Esophagus squamous epithelium (tissue), 5 donors: ENCODE measurements around the gene PAX6. TPM values are rescaled to one million over a fixed set of nuclear protein-coding genes. Genes with fewer than 3 reads are reported as not detected.

ENCODE experiments used
- DNase-seq: peaks from one replicate; lab custom pipeline; 2025; lab: John Stamatoyannopoulos, UW
- H3K27ac ChIP-seq, 4 donors: fragments of 200-600 bp; sonication (generic); one replicate each; pipeline ENCODE4 v1.5.1; 2016 to 2019; ENCODE audit warnings: mild to moderate bottlenecking in 1 of 4
- H3K27me3 ChIP-seq, 4 donors: fragments of 200-600 bp; sonication (generic); 1 replicate in 3 of 4; 2 replicates in 1 of 4; pipeline versions ENCODE4 v1.5.1 to v1.6.0; 2017 to 2021; ENCODE audit warnings: antibody characterized with exemption in 1 of 4
- H3K36me3 ChIP-seq, 3 donors: fragments of 200-600 bp; sonication (generic); one replicate each; pipeline ENCODE4 v1.5.1; 2016 to 2019
- H3K4me1 ChIP-seq, 3 donors: fragments of 200-600 bp; sonication (generic); one replicate each; pipeline ENCODE4 v1.5.1; 2017 to 2019
- H3K4me3 ChIP-seq, 4 donors: fragments of 200-600 bp; sonication (generic); 1 replicate in 3 of 4; 2 replicates in 1 of 4; pipeline ENCODE4 v1.5.1; 2016 to 2019; ENCODE audit warnings: mild to moderate bottlenecking in 2 of 4, moderate library complexity in 1 of 4
- H3K9me3 ChIP-seq, 3 donors: fragments of 200-600 bp; sonication (generic); one replicate each; pipeline ENCODE4 v1.5.1; 2016 to 2019
- CTCF ChIP-seq, 6 experiments: fragments of 450-650 bp in 4 of 6; fragments of 200-600 bp in 2 of 6; sonication (generic) in 2 of 6; IDR thresholded peaks; one replicate each; pipeline ENCODE4 v1.5.1; 2016 to 2019; ENCODE audit warnings: antibody characterized with exemption in 6 of 6, mild to moderate bottlenecking in 4 of 6, moderate library complexity in 4 of 6
- POLR2A ChIP-seq, 4 donors: fragments of 450-650 bp; IDR thresholded peaks; one replicate each; pipeline ENCODE4 v1.6.1; 2017; ENCODE audit warnings: antibody characterized with exemption in 4 of 4, mild to moderate bottlenecking in 4 of 4, moderate library complexity in 3 of 4
- WGBS, 2 donors: methylation state at CpG; one replicate each; pipeline ENCODE4 v1.1.5; 2018; 5-methylcytosine and 5-hydroxymethylcytosine counted together
- intact Hi-C: fragments of 100-400 bp; cut with DNase I; formaldehyde crosslinking; loops from one replicate; pipeline ENCODE4 v1.15.0; 2022
- total RNA-seq, 4 donors: library from RNA; depleted of rRNA; stranded (reverse); fragments of >200 nt; gene quantifications; one replicate each; pipeline ENCODE4 v1.1.0, GENCODE V29; 2016
- donor health status: DM: yes; HTN: yes; CAD: no.

PAX6 gene
- total RNA-seq, 4 donors from 2014 or later, result 0.38 TPM; not detected in 3

DNA sequence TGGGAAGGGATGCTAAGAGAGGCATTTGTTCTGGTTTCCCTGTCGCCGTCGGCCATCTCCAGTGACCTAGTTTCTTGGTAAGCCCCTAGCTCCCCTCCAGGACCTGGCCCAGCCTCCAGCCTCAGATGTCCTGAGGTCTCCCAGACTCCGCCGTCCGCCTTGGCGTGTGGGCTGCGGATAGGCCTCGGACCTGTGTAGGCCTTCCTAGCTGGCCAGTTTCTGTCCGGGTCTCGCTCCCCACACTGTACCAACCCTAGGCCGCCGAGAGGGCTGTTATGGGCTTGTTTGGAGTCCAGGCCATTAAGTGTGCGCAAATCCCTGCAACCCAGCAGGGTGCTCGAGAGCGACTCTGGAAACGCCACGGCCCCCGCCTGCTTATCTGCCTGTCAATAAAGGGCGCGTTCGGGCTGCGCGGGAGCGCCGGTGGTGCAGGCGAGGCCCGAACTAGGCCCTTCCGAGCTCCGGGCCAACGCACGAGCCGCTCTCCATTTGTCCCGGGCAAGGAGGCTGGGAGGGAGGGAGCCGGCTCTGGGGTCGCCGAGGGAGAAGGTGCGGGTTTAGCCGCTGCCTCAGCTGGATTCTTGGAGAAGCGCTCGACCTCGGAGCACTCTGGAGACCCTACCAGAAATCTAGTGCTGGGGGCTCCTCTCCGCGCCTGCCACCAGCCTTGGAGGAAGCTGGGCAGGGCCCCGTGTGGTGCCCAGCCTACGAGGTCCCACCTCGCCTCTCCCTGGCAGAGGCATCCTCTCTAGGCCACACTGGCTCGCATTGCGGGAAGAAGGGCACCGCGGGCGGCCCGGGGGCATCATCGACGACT is 8.7 kb upstream of the PAX6 start:
- no peak overlapping the region for H3K27ac ChIP-seq
- no peak for TF ChIP-seq POLR2A (IDR thresholded peaks at IDR 0.05)
- TF ChIP-seq CTCF (IDR thresholded peaks at IDR 0.05), result no peak
- no peak overlapping the region for H3K4me3 ChIP-seq
- H3K36me3 ChIP-seq, result no peaks in the 10 kb centered on the region
- H3K9me3 ChIP-seq, result no peaks in the 10 kb centered on the region
- intact Hi-C loops, result no loop called here
- H3K4me1 ChIP-seq, result peaks cover 20 to 55% (median 29%) of the 10 kb centered on the region in 3 donors
- DNase-seq, result no peak
- WGBS, 2 donors, result 43 to 56% methylated on average over 8 to 10 of the region's 55 CpGs
- peaks cover 53 to 100% (median 87%) of the 10 kb centered on the region in 4 donors for H3K27me3 ChIP-seq

DNA sequence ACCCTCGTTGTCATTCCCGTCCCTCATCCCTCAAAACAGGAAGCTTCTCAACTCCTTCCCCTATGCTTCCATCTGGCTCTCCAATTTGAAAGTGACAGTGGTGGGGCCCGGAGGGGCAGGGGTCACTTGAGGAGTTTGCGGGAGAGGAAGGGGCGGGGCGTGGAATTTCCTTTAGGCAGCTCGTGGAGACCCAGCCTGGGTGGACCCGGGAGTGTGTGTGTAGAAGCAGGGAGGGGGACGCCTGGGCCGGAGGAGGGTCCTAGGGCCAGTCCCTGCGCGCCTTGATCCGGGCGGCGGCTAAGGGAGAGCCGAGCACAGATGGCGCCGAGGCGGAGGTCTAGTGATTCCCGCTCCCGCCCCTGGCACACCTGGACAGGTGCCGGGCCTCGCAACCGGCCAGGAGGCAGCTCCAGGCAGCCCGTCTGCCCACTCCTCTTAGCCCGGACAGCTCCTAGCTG is 7.8 kb upstream of the PAX6 start:
- TF ChIP-seq CTCF (IDR thresholded peaks at IDR 0.05) (no peak), POLR2A (IDR thresholded peaks at IDR 0.05) (no peak)
- Histone ChIP-seq H3K27ac (no peak overlapping the region), H3K36me3 (no peaks in the 10 kb centered on the region), H3K9me3 (no peaks in the 10 kb centered on the region), H3K27me3 (peaks cover 54 to 100% (median 87%) of the 10 kb centered on the region in 4 donors), H3K4me1 (peaks cover 29 to 64% (median 38%) of the 10 kb centered on the region in 3 donors), H3K4me3 (no peak overlapping the region)
- DNase-seq, result no peak
- intact Hi-C loops, result no loop called here
- 3 to 21% methylated on average over 3 to 4 of the region's 26 CpGs for WGBS, 2 donors

DNA sequence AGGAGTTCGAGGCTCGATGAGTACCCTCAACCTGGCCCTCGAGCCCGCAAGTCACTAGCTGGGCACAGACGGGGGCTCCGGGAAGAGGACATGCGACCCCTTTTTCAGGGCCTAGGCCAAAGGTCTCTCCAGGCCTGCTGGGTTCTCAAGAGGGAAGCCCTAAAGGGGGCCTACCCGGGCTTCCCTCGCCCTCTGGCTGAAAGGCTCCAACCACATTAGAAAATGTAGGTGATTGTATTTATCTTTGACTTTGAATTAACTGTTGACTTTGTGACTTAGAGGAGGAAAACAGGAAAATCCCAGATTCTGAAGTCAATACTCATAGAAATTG is 7.3 kb upstream of the PAX6 start:
- Histone ChIP-seq H3K9me3 (no peaks in the 10 kb centered on the region), H3K27ac (no peak overlapping the region), H3K4me3 (no peak overlapping the region), H3K36me3 (no peaks in the 10 kb centered on the region), H3K27me3 (peaks cover 54 to 100% (median 87%) of the 10 kb centered on the region in 4 donors), H3K4me1 (peaks cover 34 to 69% (median 43%) of the 10 kb centered on the region in 3 donors)
- WGBS, 2 donors, result 41% methylated on average over 3 of the region's 9 CpGs; no CpG with 5 or more reads in 1 of the 2 donors
- intact Hi-C loops, result no loop called here
- TF ChIP-seq CTCF (IDR thresholded peaks at IDR 0.05) (no peak), POLR2A (IDR thresholded peaks at IDR 0.05) (no peak)
- DNase-seq, result no peak

GRCh38 chr11:31817621-31818424 is 6.7 kb upstream of the PAX6 start:
- DNase-seq, result no peak
- H3K4me1 ChIP-seq, result peaks cover 36 to 75% (median 49%) of the 10 kb centered on the region in 3 donors
- WGBS, 2 donors, result 13% methylated on average over 3 of the region's 58 CpGs; no CpG with 5 or more reads in 1 of the 2 donors
- TF ChIP-seq POLR2A (IDR thresholded peaks at IDR 0.05) (no peak), CTCF (IDR thresholded peaks at IDR 0.05) (no peak)
- peak overlapping the region; percentile 3 to 50 (median 17) for H3K4me3 ChIP-seq
- intact Hi-C loops, result no loop called here
- no peaks in the 10 kb centered on the region for H3K9me3 ChIP-seq
- H3K27ac ChIP-seq, result no peak overlapping the region
- H3K27me3 ChIP-seq, result peaks cover 57 to 100% (median 87%) of the 10 kb centered on the region in 4 donors
- H3K36me3 ChIP-seq, result no peaks in the 10 kb centered on the region
